NCI-H2196 (cell line): ENCODE measurements around the gene IL18R1.

Source experiments
- DNase-seq: peaks from one replicate; lab custom pipeline; 2025; ENCODE audit not compliant: unreplicated experiment; lab: John Stamatoyannopoulos, UW

IL18R1 gene

GRCh38 chr2:102387763-102388546 is 32.4 kb downstream of the IL18R1 start:
- DNase-seq: no peak

- no peak for DNase-seq
Observed at GRCh38 chr2:102391565-102391964, 36.0 kb downstream of the IL18R1 start.

- DNase-seq: no peak
Observed at GRCh38 chr2:102392096-102392495, 36.5 kb downstream of the IL18R1 start.

- DNase-seq: no peak
Observed at GRCh38 chr2:102392942-102393341, 37.3 kb downstream of the IL18R1 start.

GRCh38 chr2:102396012-102396411 is 40.4 kb downstream of the IL18R1 start:
- DNase-seq: no peak

- no peak for DNase-seq
Observed at GRCh38 chr2:102397209-102397608, 41.6 kb downstream of the IL18R1 start.

GRCh38 chr2:102399499-102400141 is 44.0 kb downstream of the IL18R1 start:
- no peak for DNase-seq

- no peak for DNase-seq
Observed at GRCh38 chr2:102401456-102401855, 45.9 kb downstream of the IL18R1 start.

- DNase-seq: no peak
Observed at GRCh38 chr2:102401865-102402264, 46.3 kb downstream of the IL18R1 start.

GRCh38 chr2:102410952-102411351 is 55.4 kb downstream of the IL18R1 start:
- DNase-seq: no peak

- no peak for DNase-seq
Observed at GRCh38 chr2:102412199-102412598, 56.6 kb downstream of the IL18R1 start.

GRCh38 chr2:102417946-102418345 is 62.4 kb downstream of the IL18R1 start:
- DNase-seq: no peak

- no peak for DNase-seq
Observed at GRCh38 chr2:102418421-102418961, 62.9 kb downstream of the IL18R1 start.

- DNase-seq: no peak
Observed at GRCh38 chr2:102420290-102420689, 64.7 kb downstream of the IL18R1 start.

- no peak for DNase-seq
Observed at GRCh38 chr2:102421890-102422759, 66.5 kb downstream of the IL18R1 start.

- no peak for DNase-seq
Observed at GRCh38 chr2:102422910-102423309, 67.3 kb downstream of the IL18R1 start, which contains the start of gene IL18RAP. TSS of gene IL18RAP (plus strand) at chr2:102423160. CDS start at chr2:102423278, 118 bp downstream.

GRCh38 chr2:102423368-102423767 is 67.8 kb downstream of the IL18R1 start:
- no peak for DNase-seq

GRCh38 chr2:102424754-102425153 is 69.2 kb downstream of the IL18R1 start:
- DNase-seq: no peak

GRCh38 chr2:102425441-102426132 is 70.0 kb downstream of the IL18R1 start:
- no peak for DNase-seq

GRCh38 chr2:102427249-102427648 is 71.7 kb downstream of the IL18R1 start:
- no peak for DNase-seq

- no peak for DNase-seq
Observed at GRCh38 chr2:102428573-102428972, 73.0 kb downstream of the IL18R1 start.
